SU-DHL-6 (cell line): ENCODE results near the gene APOE.

ENCODE experiments used
- H2AFZ ChIP-seq: fragments of 200-600 bp; sonication (generic); 2 replicates; pipeline ENCODE4 v1.6.1; 2014; ENCODE audit warnings: low read depth, mild to moderate bottlenecking, moderate library complexity, mixed read lengths, antibody characterized with exemption, low read length; ENCODE audit not compliant: severe bottlenecking
- H3F3A ChIP-seq: fragments of 200-600 bp; shearing (Covaris generic); 2 replicates; pipeline ENCODE4 v1.6.0; 2016; ENCODE audit warnings: antibody characterized with exemption, mild to moderate bottlenecking; ENCODE audit not compliant: insufficient read depth
- H3K27ac ChIP-seq: fragments of 200-600 bp; sonication (generic); 2 replicates; pipeline ENCODE4 v1.5.1; 2016; ENCODE audit warnings: low read depth, mild to moderate bottlenecking, low read length, moderate library complexity, mixed read lengths
- H3K27me3 ChIP-seq: fragments of 200-600 bp; sonication (generic), shearing (Covaris generic); 2 replicates; pipeline ENCODE4 v1.6.0; 2014; ENCODE audit warnings: mild to moderate bottlenecking, low read length
- H3K36me3 ChIP-seq: fragments of 200-600 bp; sonication (generic); 2 replicates; pipeline ENCODE4 v1.6.1; 2014; ENCODE audit warnings: mild to moderate bottlenecking, low read length, mixed read lengths
- H3K4me2 ChIP-seq: fragments of 300-600, 200-600 bp; shearing (Covaris generic), sonication (generic); 2 replicates; pipeline ENCODE4 v1.6.0; 2014; ENCODE audit warnings: low read length, low read depth, mild to moderate bottlenecking; ENCODE audit not compliant: poor library complexity, severe bottlenecking
- H3K4me3 ChIP-seq: fragments of 200-600 bp; sonication (generic); 2 replicates; pipeline ENCODE4 v1.5.1; 2014; ENCODE audit warnings: antibody characterized with exemption, low read length, mild to moderate bottlenecking, mixed read lengths; ENCODE audit not compliant: insufficient read depth, poor library complexity, severe bottlenecking
- H3K79me2 ChIP-seq: fragments of 200-600 bp; sonication (generic); 2 replicates; pipeline ENCODE4 v1.6.1; 2014; ENCODE audit warnings: mild to moderate bottlenecking, low read length, moderate library complexity; ENCODE audit not compliant: insufficient read depth
- H3K9ac ChIP-seq: fragments of 200-600 bp; sonication (generic); 2 replicates; pipeline ENCODE4 v1.7.0; 2014; ENCODE audit warnings: mild to moderate bottlenecking, low read length
- H3K9me2 ChIP-seq: fragments of 200-600 bp; sonication (generic); replicated peaks from 2 replicates; pipeline ENCODE4 v1.6.1; 2014; ENCODE audit warnings: low read length; ENCODE audit not compliant: insufficient read depth
- H3K9me3 ChIP-seq: fragments of 200-600 bp; sonication (generic); 2 replicates; pipeline ENCODE4 v1.6.1; 2014; ENCODE audit warnings: low read length, mixed read lengths; ENCODE audit not compliant: insufficient read depth
- H4K20me1 ChIP-seq: fragments of 200-600 bp; sonication (generic); 2 replicates; pipeline ENCODE4 v1.6.1; 2014; ENCODE audit warnings: low read depth, mild to moderate bottlenecking, antibody characterized with exemption, low read length, moderate library complexity, mixed read lengths
- EZH2phosphoT487 ChIP-seq: fragments of 200-600 bp; sonication (generic), shearing (Covaris generic); conservative IDR thresholded peaks from 2 replicates; pipeline ENCODE4 v1.6.1; 2018; ENCODE audit warnings: mild to moderate bottlenecking, antibody characterized with exemption, low read length, moderate library complexity, mixed read lengths
- TF ChIP-seq, protein P1 (sequence below): fragments of 200-600 bp; sonication (generic); IDR thresholded peaks from one replicate; pipeline ENCODE4 v1.5.1; 2017; ENCODE audit warnings: antibody characterized with exemption, mild to moderate bottlenecking, low read length, moderate library complexity; ENCODE audit not compliant: insufficient read depth, poor library complexity, severe bottlenecking

APOE gene

DNA sequence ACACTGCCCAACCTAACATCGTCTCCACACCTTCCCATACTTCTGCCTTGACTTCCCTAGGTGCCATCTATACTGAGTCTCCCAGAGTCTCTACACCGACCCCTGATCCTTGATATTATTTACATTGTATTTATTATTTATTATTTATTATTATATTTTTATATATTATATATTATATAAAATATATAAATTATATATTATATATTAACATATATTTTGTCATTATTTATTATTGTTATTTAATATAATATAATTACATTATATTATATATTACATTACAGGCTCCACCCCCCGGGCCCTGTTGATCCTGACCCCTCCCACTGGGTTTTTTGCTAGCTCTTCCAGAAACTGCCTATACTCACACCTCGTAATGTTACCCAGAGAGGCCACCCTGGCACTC is 32.9 kb upstream of the APOE start:
- Histone ChIP-seq H3K79me2 (no peaks in the 10 kb centered on the region), H3K4me2 (no peak overlapping the region), H3F3A (no peaks in the 10 kb centered on the region), H3K27ac (no peak overlapping the region), H3K9ac (no peak overlapping the region), H3K9me2 (no peaks in the 10 kb centered on the region), H3K4me3 (no peak overlapping the region), H3K27me3 (no peaks in the 10 kb centered on the region), H3K9me3 (no peaks in the 10 kb centered on the region), H3K36me3 (no peaks in the 10 kb centered on the region), H2AFZ (no peak overlapping the region), H4K20me1 (no peaks in the 10 kb centered on the region)
- TF ChIP-seq, protein P1, sequence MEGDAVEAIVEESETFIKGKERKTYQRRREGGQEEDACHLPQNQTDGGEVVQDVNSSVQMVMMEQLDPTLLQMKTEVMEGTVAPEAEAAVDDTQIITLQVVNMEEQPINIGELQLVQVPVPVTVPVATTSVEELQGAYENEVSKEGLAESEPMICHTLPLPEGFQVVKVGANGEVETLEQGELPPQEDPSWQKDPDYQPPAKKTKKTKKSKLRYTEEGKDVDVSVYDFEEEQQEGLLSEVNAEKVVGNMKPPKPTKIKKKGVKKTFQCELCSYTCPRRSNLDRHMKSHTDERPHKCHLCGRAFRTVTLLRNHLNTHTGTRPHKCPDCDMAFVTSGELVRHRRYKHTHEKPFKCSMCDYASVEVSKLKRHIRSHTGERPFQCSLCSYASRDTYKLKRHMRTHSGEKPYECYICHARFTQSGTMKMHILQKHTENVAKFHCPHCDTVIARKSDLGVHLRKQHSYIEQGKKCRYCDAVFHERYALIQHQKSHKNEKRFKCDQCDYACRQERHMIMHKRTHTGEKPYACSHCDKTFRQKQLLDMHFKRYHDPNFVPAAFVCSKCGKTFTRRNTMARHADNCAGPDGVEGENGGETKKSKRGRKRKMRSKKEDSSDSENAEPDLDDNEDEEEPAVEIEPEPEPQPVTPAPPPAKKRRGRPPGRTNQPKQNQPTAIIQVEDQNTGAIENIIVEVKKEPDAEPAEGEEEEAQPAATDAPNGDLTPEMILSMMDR = no peak
- TF ChIP-seq EZH2phosphoT487 = no peak

DNA sequence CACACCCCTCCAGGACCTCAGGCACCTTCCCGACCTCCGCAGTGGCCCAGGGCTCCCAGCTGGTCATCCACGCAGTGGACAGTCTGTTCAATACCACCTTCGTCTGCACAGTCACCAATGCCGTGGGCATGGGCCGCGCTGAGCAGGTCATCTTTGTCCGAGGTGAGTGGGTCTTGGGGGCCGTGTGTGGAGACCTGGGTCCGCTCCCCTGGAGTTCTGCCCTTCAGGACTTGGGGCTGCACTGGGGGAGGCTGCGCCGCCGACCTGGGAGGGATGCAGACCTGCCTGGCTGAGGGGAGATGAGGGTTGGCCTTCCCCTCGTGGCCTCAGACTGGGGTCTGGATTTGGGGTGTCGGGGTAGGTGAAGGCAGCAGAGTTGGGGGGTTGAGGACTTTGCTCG is 31.3 kb upstream of the APOE start:
- H3K4me3 ChIP-seq = no peak overlapping the region
- no peak overlapping the region for H2AFZ ChIP-seq
- no peaks in the 10 kb centered on the region for H3K36me3 ChIP-seq
- no peaks in the 10 kb centered on the region for H3K9me3 ChIP-seq
- no peaks in the 10 kb centered on the region for H3K27me3 ChIP-seq
- H4K20me1 ChIP-seq = no peaks in the 10 kb centered on the region
- H3K9me2 ChIP-seq = no peaks in the 10 kb centered on the region
- TF ChIP-seq, protein P1 = no peak
- TF ChIP-seq EZH2phosphoT487 = no peak
- no peaks in the 10 kb centered on the region for H3K79me2 ChIP-seq
- no peak overlapping the region for H3K9ac ChIP-seq
- no peak overlapping the region for H3K4me2 ChIP-seq
- H3F3A ChIP-seq = no peaks in the 10 kb centered on the region
- H3K27ac ChIP-seq = no peak overlapping the region

DNA sequence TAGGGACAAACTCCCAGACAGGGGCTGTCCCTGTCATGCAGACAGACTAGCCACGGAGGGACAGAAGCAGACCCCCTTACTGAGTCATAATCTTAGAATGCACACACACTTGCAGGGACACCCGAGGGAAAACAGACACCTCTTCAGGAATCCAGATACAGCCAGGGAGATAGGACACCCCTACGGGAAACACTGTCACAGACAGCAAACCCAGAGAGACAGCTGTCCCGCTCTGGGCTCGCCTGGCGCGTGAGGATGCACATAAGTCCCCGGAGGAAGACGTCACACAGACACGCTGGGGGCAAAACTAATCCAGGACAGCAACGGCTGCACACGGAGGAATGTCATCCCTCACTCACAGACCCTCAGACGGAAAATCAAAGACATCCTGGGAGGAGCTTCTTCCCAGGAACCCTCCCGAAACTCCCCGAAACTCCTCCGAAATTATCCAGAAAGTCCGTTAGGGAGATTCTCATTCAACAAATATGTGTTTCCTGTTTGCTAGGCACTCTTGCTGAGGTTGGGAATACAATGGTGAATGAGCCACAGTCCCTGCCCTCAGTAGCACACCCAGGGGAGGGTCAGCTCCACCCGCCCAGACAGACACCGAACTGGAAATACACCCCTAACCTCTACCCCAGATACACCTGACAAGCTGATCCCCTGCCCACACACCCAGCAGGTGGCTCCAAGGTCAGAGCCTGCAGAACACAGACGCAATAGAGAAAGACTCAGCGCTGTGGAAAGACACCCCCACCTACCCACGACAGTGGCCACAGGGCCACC is 29.7 kb upstream of the APOE start:
- Histone ChIP-seq H3K4me2 (no peak overlapping the region), H3K36me3 (no peaks in the 10 kb centered on the region), H3K9ac (no peak overlapping the region), H3K4me3 (no peak overlapping the region), H3K27me3 (no peaks in the 10 kb centered on the region), H4K20me1 (no peaks in the 10 kb centered on the region), H3K9me3 (no peaks in the 10 kb centered on the region), H3K79me2 (no peaks in the 10 kb centered on the region), H3K27ac (no peak overlapping the region), H2AFZ (no peak overlapping the region), H3F3A (no peaks in the 10 kb centered on the region), H3K9me2 (no peaks in the 10 kb centered on the region)
- TF ChIP-seq EZH2phosphoT487 = no peak
- TF ChIP-seq, protein P1 = no peak
